Stromal cell of bone marrow (primary cell): Measurements from ENCODE around the gene PACSIN3.

Source experiments
- DNase-seq: peaks from one replicate; pipeline ENCODE4 v3.0.0-alpha.2; 2012; ENCODE audit warnings: low read depth

PACSIN3 gene

GRCh38 chr11:47152953-47153950 is 33.0 kb downstream of the PACSIN3 start:
- DNase-seq = peak; percentile 63

GRCh38 chr11:47152126-47152952 is 33.9 kb downstream of the PACSIN3 start:
- DNase-seq = no peak

DNA sequence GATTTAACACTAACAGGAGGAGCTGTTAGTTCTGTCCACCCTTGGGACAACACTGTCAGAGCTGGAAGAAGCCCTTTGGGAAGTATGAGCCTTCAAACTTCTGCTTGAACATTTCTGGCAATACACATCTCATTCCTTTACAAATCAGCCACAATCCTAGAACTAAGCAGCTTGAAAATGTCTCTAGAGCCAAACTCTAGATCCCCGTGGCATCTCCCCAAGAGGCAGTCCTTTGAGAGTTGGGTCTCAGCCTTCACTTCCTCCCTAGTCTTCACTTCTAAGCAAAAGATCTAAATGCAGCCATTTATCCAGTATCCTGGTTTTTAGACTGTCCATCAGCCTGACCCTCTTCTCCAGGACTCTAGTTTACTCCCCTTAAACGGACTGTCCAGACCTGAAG is 36.5 kb downstream of the PACSIN3 start:
- no peak for DNase-seq

- DNase-seq = no peak
Observed at GRCh38 chr11:47148903-47149531, 37.2 kb downstream of the PACSIN3 start.

DNA sequence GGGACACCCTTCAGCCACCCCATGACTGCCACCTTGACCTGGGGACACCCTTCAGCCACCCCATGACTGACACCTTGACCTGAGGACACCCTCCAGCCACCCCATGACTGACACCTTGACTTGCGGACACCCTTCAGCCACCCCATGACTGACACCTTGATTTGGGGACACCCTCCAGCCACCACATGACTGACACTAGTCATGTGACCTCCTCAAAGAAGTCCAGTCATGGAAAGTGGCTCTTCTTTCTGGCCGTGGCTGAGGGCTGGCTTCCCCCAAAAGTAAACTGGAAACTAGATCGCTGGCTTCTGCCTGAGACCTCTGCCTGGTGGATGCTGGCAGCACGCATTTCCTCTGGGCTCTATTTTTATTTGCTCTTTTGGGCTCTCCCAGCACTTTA is 38.0 kb downstream of the PACSIN3 start:
- no peak for DNase-seq

GRCh38 chr11:47147681-47148080 is 38.6 kb downstream of the PACSIN3 start:
- no peak for DNase-seq

GRCh38 chr11:47147250-47147649 is 39.0 kb downstream of the PACSIN3 start:
- DNase-seq = no peak

- DNase-seq = no peak
Observed at GRCh38 chr11:47144541-47144940, 41.7 kb downstream of the PACSIN3 start.

GRCh38 chr11:47143322-47143721 is 42.9 kb downstream of the PACSIN3 start:
- no peak for DNase-seq

DNA sequence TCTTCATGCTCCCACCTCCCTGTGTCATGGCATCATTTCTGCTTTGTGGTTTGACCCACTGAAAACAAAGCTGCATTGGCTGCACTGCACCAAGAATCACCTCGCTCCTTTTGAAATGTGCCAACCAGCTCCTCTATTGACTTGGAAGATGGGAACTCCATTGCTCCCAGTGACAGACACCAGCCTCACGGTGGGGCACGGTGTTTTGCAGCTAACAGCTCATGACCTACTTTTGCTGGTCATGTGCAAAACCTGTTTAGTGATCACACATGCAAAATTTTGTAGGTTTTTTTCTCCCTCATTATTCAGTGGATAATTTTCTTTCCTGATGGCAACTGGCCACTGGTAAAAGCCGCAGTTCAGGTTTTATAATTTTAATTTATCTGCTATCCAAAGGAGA is 46.4 kb downstream of the PACSIN3 start:
- no peak for DNase-seq

- no peak for DNase-seq
Observed at GRCh38 chr11:47137476-47137875, 48.8 kb downstream of the PACSIN3 start.

DNA sequence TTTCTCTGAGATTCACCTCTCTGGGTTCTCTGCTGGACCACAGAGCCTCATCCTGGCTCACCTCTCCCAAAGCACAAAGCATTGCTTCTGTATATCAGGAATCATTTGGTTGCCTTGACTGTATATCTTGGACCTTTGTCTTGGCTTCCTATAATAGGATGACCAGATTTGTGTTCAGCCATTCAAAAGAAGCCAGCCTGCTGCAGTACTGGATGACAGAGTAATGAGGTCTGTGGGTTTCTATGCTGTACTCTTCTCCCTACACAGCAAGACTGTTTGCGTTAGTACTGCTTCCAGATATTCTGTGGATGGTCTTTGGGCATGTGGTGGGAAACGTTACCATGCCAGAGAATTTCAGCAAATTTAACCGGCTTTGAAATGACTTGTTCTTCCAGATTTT is 49.3 kb downstream of the PACSIN3 start:
- DNase-seq = no peak

GRCh38 chr11:47136327-47136726 is 49.9 kb downstream of the PACSIN3 start:
- peak; percentile 24 for DNase-seq

GRCh38 chr11:47132981-47133380 is 53.3 kb downstream of the PACSIN3 start:
- no peak for DNase-seq

GRCh38 chr11:47132490-47132889 is 53.7 kb downstream of the PACSIN3 start:
- no peak for DNase-seq

DNA sequence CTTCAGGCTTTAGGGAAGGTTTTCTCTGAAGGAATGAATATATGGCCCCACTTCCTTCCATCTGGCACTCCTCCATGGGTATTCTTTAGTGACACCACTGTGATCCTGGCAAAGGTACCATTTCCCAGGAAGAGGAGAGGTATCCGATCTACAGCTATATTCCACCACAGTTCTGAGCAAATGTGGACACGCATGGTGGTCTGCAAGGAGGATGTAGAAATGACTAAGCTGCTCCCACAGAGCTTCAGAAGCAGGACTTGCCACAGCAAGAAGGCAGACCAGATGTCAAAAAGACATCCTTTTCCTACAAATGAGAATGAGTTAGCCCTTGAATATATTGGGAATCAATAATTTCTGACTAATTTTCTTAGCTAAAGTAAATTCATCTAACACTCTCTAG is 55.1 kb downstream of the PACSIN3 start:
- DNase-seq = no peak

DNA sequence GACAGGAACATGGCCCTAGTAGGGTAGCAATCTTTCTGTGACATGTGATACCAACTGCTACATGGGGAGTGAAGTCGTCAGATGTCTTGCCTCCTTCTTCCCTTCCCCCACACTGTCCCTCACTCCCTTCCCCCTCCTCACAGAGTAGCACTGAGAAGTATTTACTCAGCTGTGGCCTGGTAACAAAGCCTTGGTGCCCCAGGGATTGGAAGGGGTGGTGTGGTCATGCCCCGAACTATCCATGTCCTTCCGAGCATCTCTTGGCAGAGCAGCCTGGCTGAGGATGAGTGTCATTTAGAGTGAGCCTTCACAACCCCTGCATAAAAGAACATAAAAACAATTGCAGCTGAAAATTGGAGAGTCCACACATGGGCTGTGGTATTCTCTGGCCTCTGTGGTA is 55.7 kb downstream of the PACSIN3 start:
- DNase-seq = no peak
